ENCODE data around the gene NOP53.

The NOP53 gene

GRCh38 chr19:47700934-47701716, 44.2 kb upstream of the NOP53 start:
- no peak overlapping the region for H3K4me3 ChIP-seq (replicated peaks; ENCODE audit: low read depth, low read length)
- TF ChIP-seq CTCF (IDR thresholded peaks at IDR 0.05; ENCODE audit: low read length, missing control alignments): no peak
- no peak for DNase-seq (ENCODE audit: low read depth)

GRCh38 chr19:47701717-47702552, 43.4 kb upstream of the NOP53 start:
- DNase-seq (ENCODE audit: low read depth): no peak
- no peak overlapping the region for H3K4me3 ChIP-seq (replicated peaks; ENCODE audit: low read depth, low read length)
- TF ChIP-seq CTCF (IDR thresholded peaks at IDR 0.05; ENCODE audit: low read length, missing control alignments): no peak

GRCh38 chr19:47702671-47703070, 42.7 kb upstream of the NOP53 start:
- DNase-seq (ENCODE audit: low read depth): no peak
- no peak overlapping the region for H3K4me3 ChIP-seq (replicated peaks; ENCODE audit: low read depth, low read length)
- no peak for TF ChIP-seq CTCF (IDR thresholded peaks at IDR 0.05; ENCODE audit: low read length, missing control alignments)

GRCh38 chr19:47703301-47703700, 42.0 kb upstream of the NOP53 start:
- no peak overlapping the region for H3K4me3 ChIP-seq (replicated peaks; ENCODE audit: low read depth, low read length)

GRCh38 chr19:47704024-47704423, 41.3 kb upstream of the NOP53 start:
- TF ChIP-seq CTCF (IDR thresholded peaks at IDR 0.05; ENCODE audit: low read length, missing control alignments): no peak
- DNase-seq (ENCODE audit: low read depth): peak; percentile 61
- no peak overlapping the region for H3K4me3 ChIP-seq (replicated peaks; ENCODE audit: low read depth, low read length)

More at GRCh38 chr19:47703301-47703700, 42.0 kb upstream of the NOP53 start:
- DNase-seq (ENCODE audit: low read depth): no peak
- TF ChIP-seq CTCF (IDR thresholded peaks at IDR 0.05; ENCODE audit: low read length, missing control alignments): no peak

GRCh38 chr19:47704656-47705055, 40.7 kb upstream of the NOP53 start:
- H3K4me3 ChIP-seq (replicated peaks; ENCODE audit: low read depth, low read length): no peak overlapping the region
- DNase-seq (ENCODE audit: low read depth): no peak
- TF ChIP-seq CTCF (IDR thresholded peaks at IDR 0.05; ENCODE audit: low read length, missing control alignments): no peak
